Measurements from ENCODE around the gene TCP11L1.
"Not testable (repeated sequence)": the region's sequence is repeated elsewhere in the genome, so short reads cannot be mapped to it uniquely, and the experiment has no call there.

Gene TCP11L1

DNA sequence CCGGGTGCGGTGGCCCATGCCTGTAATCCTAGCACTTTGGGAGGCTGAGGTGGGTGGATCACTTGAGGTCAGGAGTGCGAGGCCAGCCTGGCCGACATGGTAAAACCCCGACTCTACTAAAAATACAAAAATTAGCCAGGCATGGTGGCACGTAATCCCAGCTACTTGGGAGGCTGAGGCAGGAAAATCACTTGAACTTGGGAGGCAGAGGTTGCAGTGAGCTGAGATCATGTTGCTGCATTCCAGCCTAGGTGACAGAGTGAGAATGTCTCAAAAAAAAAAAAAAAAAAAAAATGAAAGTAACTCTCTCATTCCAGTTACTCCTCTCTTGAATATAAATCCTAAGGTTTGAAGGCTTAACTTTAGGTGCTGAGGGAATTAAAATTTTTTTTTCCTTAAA lies 10.2 kb upstream of the TCP11L1 start:
- not testable (repeated sequence) for DNase-seq

DNA sequence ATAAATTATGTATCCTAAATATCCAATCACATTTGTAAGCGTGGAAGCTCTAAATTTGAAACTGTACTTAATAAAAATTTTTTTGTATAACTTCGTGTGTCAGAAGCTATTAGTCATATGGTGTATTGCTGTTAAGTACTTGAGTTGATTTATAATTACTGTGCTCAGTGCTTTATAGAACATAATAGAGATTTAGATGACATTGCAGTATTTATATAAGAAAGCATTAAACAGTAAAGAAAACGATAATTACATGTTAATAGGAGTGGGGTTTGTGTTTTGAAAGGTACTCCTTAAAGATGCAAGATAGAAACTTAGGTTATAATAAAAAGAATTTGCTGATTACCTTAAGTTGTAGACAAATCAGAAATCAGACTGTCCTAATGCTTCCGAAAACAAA lies 5.9 kb upstream of the TCP11L1 start:
- no peak for DNase-seq

DNA sequence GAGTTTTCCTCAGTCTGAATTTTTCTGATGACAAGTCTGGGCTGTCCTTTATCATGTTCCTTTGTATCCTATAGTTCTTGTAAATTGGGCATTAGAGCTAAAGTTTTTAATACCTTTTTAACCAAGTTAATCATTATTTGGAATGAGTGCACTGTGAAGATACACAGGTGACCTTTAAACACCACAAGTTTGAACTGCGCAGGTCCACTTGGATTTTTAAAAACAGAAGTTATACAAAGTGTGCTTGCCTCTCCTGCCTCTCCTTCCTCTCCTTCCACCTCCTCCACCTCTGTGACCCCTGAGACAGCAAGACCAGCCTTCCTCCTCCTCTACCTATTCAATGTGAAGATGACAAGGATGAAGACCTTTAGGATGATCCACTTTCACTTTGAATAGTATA lies 4.4 kb upstream of the TCP11L1 start:
- no peak for DNase-seq

DNA sequence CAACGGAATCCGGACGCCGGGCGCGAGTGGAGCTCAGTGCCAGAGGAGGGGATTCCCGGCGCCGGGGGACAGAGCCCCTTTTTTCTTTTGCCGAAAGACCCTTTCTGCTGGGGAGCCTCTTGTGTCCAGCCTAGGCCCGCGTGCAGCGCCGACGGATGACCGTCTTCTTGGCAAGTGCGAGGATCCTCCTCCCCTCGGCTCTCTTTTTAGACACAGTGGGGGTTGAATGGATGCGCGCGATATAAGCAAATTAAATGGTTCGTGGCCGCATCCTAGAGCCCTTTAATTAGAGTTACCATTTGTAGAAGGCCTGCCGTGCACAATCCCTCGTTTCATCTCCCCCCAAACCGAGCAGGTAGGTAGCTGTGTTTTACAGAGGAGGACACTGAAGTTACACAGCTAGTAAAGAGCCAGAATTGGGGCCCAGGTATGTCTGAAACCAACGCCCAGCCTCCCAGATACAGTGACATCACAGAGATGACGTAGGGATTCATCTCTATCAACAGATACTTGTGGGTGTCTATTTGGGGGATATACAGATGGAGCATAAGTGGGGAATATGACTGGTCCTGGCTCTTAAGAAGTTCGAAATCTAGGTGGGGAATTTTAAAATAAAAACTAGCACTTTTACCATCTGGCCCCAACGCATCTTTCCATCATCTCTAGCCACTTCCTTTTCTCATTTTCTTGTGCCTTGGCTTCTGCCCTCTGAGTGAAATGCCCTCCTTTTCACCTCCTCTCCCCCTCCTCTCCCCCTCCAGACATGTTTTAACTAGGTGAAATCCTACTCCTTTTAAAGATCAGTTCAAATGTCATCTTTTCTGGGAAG lies 875 bp downstream of the TCP11L1 start:
- DNase-seq, result no peak

DNA sequence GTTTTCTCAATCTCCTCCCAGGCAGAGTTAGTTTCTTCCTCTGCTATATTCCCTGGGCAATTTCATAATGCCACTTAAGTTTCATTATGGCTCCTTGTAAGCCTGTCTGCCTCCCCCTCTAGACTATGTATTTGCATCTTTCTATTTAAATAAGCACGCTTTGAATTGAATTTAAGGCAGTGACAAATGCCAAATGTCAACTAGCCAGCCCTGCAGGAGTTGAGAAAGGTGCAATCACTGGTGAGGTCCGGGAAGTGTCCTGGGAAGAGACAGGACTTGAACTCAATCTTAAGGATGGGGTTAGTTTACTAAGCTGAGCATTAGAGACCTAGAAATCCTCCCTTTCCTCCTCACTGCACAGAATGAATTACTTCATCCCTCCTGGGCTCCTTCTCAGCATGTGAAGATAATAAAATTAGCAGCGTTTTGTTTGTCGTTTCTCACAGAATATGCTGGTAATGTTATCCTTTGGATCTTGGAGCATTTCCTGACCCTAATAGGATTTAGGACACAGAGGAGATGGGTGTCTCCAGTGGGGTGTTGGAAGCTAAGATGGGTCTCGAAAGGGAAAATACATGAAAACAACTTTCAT lies 1.6 kb downstream of the TCP11L1 start:
- DNase-seq, result no peak

DNA sequence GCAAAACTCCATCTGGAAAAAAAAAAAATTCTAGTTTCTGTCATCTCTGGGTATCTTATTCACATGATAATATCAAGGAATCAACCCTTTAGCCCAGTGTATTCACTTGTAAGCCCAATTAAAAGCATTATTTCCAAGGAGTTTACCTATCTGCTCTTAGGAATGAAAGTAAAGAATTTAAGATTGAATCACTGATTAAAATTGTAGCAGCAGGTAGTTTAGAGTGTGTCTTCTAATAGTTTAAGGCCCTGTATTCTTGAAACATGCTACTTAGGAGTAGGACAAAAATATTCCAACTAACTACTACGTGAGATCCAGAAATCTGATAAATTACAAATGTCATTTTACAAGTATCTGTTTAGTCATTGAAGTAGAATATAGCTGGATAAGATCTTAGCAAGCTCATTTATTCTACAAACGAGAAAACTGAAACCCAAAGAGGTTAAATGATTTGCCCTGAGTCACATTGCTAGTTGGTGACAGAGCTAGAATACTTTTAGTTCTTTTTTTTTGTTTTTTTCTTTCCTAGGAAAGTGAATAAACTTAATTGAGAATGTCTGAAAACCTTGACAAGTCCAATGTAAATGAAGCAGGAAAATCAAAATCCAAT lies 4.0 kb downstream of the TCP11L1 start:
- no peak for DNase-seq

DNA sequence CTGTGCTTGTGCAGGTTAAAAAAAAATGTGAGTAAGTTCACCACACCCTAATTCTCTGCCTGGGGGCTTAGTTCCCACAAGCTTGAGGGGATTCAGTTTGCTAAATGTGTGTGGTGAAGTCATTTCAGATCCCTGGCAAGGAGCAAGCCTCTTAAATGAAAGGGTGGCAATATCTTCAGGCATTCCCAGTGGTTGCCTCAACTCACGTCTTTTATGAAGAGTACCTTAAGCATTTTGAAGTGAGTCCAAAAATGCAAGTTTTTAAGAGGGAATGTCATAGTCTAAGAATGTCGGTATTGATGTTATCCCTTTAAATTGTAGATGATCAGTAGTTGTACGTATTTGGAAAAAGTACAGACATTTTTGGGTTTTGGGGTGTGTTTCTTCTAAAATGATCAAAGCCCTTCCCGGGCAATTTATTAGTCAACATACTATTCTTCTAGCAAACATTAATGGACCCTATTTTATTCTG lies 4.9 kb downstream of the TCP11L1 start:
- no peak for DNase-seq

DNA sequence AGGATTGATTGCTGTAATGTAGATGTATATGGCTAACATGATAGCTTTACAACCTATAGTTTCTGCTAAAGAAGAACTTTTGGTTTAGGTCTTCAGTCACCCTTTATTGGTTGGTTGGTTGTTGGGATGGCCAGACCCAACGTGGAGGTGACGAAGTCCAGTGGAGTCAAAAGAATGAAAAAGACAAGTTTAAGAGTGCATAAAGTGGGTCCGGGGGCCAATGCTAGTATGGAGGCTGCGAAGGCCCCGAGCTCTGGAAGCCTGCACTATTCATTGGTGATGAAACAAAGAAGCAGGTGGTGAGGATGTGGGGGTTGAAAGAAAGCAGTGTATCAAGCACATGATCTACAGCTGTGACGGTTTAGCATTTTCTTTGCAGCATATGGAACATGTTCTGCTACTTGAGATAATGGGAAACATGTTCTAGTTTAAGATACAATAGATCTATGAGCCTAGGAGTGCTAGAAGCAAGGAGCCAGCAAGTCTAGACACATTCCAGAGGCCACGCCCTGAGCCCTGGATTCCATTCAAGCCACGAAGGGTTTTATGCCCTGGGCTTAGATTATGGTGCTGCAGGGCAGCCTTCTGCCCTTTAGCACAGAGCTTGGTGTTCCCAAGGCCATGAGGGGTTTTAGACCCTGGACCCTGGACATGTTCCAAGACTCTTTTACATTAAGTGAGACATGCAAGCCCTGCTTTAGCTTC lies 6.3 kb downstream of the TCP11L1 start:
- DNase-seq, result no peak

DNA sequence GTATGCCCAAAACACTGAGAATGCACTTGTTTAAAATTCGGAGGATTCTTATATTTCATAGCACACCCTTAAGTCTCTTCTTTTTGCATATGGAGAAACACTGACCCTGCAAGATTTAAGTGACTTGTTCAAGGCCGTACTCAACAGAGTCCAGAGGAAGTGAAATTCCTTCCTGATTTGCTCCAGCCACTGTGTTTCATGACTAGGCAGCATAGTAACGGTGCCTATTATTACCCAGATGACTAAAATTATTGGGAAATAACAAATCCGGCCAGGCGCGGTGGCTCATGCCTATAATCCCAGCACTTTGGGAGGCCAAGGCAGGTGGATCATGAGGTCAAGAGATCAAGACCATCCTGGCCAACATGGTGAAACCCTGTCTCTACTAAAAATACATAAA lies 9.3 kb downstream of the TCP11L1 start:
- DNase-seq, result not testable (repeated sequence)

DNA sequence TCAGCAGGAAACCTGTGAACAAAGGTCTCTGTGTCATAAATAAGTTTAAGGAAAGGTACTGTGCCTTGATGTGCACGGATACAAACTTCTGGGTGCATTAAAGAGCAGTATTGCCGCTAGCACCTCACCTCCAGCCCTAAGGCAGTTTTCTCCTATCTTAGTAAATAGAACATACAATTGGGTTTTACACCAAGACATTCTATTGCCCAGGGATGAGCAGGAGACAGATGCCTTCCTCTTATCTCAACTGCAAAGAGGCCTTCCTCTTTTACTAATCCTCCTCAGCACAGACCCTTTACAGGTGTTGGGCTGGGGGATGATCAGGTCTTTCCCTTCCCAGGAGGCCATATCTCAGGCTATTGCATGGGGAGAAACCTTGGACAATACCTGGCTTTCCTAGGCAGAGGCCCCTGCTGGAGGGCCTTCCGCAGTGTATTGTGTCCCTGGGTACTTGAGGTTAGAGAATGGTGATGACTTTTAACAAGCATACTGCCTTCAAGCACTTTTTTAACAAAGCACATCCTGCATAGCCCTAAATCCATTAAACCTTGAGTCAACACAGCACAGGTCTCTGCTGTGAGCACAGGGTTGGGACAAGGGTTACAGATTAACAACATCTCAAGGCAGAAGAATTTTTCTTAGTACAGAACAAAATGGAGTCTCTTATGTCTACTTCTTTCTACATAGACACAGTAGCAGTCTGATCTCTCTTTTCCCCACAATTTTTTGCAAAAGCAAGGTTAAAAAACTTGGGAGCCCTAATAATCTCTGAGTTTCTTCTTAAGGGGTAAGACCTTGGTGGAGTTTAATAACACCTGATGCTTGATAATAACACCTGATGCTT lies 10.4 kb downstream of the TCP11L1 start:
- not testable (repeated sequence) for DNase-seq

DNA sequence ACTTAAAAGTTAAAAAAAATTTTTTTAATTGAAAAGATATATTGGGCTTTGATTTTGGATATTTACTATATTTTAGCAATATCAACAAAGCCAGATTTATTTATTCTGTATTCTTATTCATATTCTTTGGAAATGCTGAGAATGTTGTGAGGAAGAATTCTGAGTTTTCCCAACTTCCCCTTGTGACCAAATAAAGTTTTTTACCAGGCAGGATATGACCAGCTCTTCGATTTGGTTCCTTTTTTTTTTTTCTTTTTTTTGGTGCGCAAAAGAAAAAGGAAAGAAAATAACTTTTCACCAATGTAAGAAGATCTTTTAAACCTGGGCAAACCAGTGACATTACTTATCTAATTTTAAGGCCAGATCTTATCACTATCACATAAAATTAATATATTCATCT lies 12.9 kb downstream of the TCP11L1 start:
- no peak for DNase-seq

DNA sequence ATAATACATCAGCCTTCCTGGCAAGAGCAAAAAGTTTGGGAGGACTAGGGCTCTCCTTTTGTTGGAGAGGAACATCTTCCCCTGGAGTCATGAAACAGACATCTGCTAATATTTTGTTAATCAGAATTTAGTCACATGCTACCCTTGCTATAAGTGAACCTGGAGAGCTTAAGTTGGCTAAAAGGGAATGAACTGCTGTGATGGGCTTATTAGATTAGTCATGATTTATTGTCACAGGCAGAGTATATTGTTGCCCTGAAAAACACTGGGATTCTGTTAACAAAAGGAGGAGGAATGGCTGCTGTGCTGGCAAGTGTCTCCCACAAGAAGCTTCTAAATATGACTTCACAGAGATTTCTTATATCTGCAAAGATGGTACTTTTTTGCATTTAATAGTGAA lies 16.0 kb downstream of the TCP11L1 start:
- DNase-seq, result no peak

DNA sequence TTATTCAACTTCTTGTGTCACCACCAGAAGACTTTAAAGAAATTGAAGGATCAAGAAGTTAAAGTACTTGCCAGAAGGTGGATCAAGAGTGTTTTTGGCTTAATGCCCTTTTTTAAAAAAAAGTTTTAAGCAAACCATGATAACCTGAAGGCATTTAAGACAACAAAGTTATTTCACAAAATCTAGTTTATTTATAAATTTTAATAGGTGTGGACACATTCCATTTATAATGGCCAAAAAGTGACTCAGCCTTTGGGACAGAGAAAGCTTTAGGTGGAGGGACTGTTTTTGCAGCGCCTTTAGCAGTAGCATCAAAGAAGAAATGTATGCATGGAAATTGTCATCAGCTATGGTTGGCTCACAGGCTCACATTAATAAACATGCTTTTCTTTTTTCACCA lies 17.9 kb downstream of the TCP11L1 start:
- DNase-seq, result no peak

DNA sequence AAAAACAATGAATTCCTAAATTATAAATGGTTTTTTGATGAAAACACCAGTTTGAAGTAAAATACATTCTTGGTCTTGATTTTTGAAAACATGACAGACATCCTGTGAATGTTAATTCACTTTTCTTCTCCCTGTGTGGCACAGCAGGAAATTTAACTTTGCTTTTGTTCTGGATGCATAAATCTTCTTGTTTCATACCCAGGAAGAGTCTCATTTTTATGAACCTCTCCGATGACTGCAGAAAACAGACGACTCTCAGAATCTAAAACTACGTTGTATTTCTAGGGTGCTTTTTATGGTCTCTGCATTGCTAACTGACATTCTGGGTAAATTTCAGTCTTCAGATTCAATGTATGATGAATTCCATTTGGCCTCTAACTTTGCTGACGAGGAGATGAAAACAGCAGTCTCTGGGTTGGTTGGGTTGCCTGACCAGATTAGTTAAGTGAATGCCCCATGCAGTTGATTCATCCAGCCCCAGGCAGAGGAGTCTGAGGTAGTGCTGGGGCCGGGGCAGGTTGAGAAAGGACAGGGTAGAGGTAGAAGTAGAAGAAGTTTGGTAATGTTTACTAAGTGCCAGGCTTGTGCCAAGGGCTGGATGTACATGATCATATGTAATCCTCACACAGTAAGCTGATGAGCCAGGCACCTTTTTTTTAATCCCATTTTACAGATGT lies 20.1 kb downstream of the TCP11L1 start:
- no peak for DNase-seq

DNA sequence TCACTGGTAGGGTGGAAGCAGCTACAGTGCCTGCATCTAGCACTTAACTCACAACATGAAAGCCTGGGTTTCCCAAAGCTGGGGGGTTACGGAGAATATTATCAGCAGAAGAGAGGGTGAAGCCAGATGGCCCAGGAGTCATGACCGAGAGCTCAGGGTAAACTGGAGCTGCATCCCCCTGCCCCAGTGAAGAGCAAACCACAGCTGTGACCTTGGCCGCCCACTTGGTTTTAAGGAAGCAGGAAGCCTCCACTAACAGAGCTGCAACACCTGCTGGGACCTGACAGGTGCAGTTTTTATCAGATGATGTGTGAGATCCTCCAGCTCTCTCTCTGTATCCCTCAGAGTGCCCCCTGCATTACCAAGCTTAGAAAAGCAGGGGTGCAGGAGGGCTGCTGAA lies 20.9 kb downstream of the TCP11L1 start:
- no peak for DNase-seq

DNA sequence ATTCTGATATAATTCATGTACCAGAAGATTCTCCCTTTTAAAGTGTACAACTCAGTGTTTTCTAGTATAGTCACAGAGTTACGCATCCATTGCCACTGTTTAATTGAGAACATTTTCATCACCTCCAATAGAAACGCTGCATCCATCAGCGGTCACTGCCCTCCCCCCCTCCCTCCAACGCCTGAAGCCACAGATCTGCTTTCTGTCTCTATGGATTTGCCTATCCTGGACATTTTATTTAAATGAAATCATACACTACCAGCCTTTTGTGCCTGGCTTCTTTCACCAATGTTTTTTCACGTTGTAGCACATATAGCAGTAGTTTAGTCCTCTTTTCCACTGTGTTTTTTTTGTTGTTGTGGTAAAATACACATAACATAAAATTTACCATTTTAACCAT lies 22.8 kb downstream of the TCP11L1 start:
- no peak for DNase-seq

DNA sequence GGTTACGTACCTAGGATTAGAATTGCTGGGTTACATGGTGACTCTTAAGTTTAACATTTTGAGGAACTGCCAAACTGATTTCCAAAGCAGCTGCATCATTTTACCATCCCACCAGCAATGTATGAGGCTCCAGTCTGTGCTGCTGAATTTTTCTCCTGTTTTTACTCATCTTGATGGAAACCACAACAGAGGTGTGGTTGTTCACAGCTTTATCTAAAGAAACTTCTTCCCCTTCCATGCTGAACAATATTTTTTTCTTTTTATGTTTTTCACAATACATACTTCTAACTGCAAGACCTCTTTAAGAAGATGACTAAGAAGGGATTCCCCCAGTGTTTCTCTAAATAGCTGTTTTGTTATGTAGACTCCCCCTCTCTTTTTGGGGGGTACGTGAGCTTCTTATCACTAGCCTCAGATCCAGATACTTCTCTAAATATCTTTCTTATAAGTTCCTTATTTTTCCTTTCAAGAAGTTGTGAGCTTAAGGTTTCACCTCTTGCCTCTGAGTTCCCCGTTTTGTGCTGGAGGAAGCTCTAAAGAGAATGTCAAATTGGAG lies 24.0 kb downstream of the TCP11L1 start:
- no peak for DNase-seq

DNA sequence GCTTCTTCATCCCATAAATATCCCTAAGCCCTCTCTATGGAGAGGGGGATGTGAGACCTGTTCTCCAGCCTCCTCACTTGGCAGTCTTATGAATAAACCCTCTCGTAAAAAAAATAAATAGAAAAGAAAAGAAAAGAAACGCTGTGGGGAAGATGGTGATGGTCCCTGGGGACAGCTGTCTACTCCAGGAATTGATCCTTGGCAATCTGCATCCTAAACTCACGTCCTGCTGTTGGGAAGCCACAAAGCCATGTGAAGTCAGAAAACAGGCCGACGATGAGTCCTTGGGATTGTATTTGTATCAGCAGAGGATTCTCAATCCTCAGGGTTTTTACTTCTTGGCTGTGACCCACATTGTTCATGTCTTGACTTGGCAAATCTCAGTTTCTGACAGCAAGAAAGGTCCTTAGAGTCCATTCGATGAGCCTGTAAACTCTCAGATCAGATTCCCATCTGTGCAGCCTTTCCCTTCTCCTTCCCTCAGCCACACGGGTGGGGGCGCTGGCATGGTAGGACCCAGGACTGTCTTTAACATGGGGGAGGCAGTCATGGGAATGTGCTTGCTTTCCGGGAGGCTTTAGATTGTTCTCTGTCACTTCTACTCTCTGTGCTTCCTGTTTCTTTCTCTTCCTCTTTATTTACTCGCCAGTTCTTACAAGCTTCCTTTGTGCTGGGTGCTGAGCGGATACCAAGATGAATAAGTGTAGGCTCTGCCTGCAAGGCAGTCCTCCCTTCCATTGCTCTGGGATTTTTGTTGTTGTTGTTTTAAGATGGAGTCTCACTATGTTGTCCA lies 24.9 kb downstream of the TCP11L1 start:
- no peak for DNase-seq

DNA sequence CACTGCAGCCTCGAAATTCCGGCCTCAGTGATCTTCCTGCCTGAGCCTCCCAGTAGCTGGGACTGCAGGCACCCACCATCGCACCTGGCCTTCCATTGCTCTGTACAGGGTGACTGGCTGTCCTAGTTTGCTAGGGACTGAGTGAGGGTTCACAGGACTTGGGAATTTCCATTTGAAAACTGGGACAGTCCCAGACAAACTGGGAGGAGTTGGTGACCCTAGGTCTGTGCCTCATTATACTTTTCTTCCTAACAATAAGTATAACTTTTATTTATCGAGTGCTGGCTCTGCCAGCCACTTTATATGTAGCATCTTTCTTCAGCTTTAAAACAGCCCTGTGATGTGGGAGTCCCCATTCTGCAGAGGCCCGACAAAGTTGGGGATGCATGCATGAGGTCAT lies 25.5 kb downstream of the TCP11L1 start:
- DNase-seq, result no peak

DNA sequence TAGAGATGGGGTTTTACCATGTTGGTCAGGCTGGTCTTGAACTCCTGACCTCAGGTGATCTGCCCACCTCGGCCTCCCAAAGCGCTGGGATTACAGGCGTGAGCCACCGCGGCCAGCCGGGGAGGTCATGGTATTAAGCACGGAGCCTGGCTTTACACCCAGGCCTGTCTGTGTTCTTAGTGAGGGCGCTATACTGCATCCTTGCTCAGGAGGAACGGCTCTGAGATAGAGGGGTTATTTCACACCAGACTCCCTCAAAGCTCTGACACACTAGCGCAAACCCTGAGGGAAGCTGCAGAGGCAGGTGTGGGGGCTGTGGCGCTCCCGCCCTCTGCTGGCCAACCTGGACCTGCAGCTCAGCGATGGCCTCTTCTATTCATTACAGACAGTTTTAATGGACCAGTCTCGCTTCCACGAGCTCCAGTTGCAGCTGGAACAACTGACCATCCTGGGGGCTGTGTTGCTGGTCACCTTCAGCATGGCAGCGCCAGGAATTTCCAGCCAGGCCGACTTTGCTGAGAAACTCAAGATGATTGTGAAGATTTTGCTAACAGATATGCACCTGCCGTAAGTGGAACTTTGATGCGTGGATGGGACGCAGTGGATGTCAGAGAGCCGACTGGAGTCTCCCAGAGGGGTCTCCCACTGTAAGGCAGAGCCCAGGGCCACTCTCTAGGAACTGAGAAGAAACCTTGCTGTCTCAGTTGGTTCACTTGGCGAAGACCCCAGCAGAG lies 26.2 kb downstream of the TCP11L1 start:
- DNase-seq, result peak; percentile 70
